Measurements from ENCODE around the gene EFHC1. TPM values are rescaled to one million over a fixed set of nuclear protein-coding genes. Genes with fewer than 3 reads are reported as not detected.

The EFHC1 gene
- total RNA-seq, 1 donor from 2014 or later = 25.6 TPM

GRCh38 chr6:52566201-52566600 is 146.1 kb downstream of the EFHC1 start:
- Histone ChIP-seq H3K9me3 (ENCODE audit: insufficient read depth, low read depth, low read length) (no peaks in the 10 kb centered on the region), H3K79me2 (ENCODE audit: insufficient read depth, low read length) (peaks cover 97% of the 10 kb centered on the region), H3K4me2 (ENCODE audit: low read length) (peak overlapping the region; percentile 21), H4K20me1 (ENCODE audit: insufficient read depth, low read length) (peaks cover 84% of the 10 kb centered on the region), H3K4me1 (ENCODE audit: insufficient read depth, low read length) (peaks cover 47% of the 10 kb centered on the region), H3K9ac (ENCODE audit: low read length) (peak overlapping the region; percentile 44), H3K27ac (ENCODE audit: low read depth, low read length) (peak overlapping the region; percentile 83), H3K36me3 (ENCODE audit: insufficient read depth, low read length) (no peaks in the 10 kb centered on the region), H2AFZ (ENCODE audit: low read depth, low read length) (no peak overlapping the region), H3K4me3 (ENCODE audit: insufficient read depth, low read depth, low read length) (no peak overlapping the region), H3K27me3 (ENCODE audit: insufficient read depth, low read length) (no peaks in the 10 kb centered on the region)
- Mint-ChIP-seq H3K9me3 (ENCODE audit: unreplicated experiment) (no peaks in the 10 kb centered on the region), H3K27me3 (ENCODE audit: low read depth, unreplicated experiment) (no peaks in the 10 kb centered on the region), H3K4me1 (ENCODE audit: low read depth, unreplicated experiment) (peaks cover 50% of the 10 kb centered on the region), H3K27ac (ENCODE audit: unreplicated experiment) (peak overlapping the region; percentile 73), H3K36me3 (ENCODE audit: low read depth, unreplicated experiment) (peaks cover 5% of the 10 kb centered on the region), H3K4me3 (ENCODE audit: unreplicated experiment) (peak overlapping the region; percentile 63)
- no peak for TF ChIP-seq EZH2 (IDR thresholded peaks at IDR 0.05; ENCODE audit: insufficient read depth, low read length)
- TF ChIP-seq, protein P1, sequence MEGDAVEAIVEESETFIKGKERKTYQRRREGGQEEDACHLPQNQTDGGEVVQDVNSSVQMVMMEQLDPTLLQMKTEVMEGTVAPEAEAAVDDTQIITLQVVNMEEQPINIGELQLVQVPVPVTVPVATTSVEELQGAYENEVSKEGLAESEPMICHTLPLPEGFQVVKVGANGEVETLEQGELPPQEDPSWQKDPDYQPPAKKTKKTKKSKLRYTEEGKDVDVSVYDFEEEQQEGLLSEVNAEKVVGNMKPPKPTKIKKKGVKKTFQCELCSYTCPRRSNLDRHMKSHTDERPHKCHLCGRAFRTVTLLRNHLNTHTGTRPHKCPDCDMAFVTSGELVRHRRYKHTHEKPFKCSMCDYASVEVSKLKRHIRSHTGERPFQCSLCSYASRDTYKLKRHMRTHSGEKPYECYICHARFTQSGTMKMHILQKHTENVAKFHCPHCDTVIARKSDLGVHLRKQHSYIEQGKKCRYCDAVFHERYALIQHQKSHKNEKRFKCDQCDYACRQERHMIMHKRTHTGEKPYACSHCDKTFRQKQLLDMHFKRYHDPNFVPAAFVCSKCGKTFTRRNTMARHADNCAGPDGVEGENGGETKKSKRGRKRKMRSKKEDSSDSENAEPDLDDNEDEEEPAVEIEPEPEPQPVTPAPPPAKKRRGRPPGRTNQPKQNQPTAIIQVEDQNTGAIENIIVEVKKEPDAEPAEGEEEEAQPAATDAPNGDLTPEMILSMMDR (IDR thresholded peaks at IDR 0.05; ENCODE audit: insufficient read depth, low read depth, low read length) = no peak
- FAIRE-seq (no peak), DNase-seq (ENCODE audit: low read depth) (no peak)

GRCh38 chr6:52566853-52567279 is 146.7 kb downstream of the EFHC1 start:
- H3K4me1 ChIP-seq (ENCODE audit: insufficient read depth, low read length) = peaks cover 53% of the 10 kb centered on the region
- Mint-ChIP-seq H3K36me3 (ENCODE audit: low read depth, unreplicated experiment) (peaks cover 7% of the 10 kb centered on the region), H3K9me3 (ENCODE audit: unreplicated experiment) (no peaks in the 10 kb centered on the region), H3K4me3 (ENCODE audit: unreplicated experiment) (peak overlapping the region; percentile 63), H3K27me3 (ENCODE audit: low read depth, unreplicated experiment) (no peaks in the 10 kb centered on the region), H3K27ac (ENCODE audit: unreplicated experiment) (peak overlapping the region; percentile 73), H3K4me1 (ENCODE audit: low read depth, unreplicated experiment) (peaks cover 53% of the 10 kb centered on the region)
- peaks cover 99% of the 10 kb centered on the region for H3K79me2 ChIP-seq (ENCODE audit: insufficient read depth, low read length)
- no peak overlapping the region for H3K4me3 ChIP-seq (ENCODE audit: insufficient read depth, low read depth, low read length)
- peak; percentile 91 for DNase-seq (ENCODE audit: low read depth)
- H3K36me3 ChIP-seq (ENCODE audit: insufficient read depth, low read length) = peaks cover 2% of the 10 kb centered on the region
- H3K9ac ChIP-seq (ENCODE audit: low read length) = peak overlapping the region; percentile 44
- no peaks in the 10 kb centered on the region for H3K9me3 ChIP-seq (ENCODE audit: insufficient read depth, low read depth, low read length)
- H3K27ac ChIP-seq (ENCODE audit: low read depth, low read length) = peak overlapping the region; percentile 83
- H3K4me2 ChIP-seq (ENCODE audit: low read length) = peak overlapping the region; percentile 21
- H4K20me1 ChIP-seq (ENCODE audit: insufficient read depth, low read length) = peaks cover 89% of the 10 kb centered on the region
- peak; percentile 37 for FAIRE-seq
- H3K27me3 ChIP-seq (ENCODE audit: insufficient read depth, low read length) = no peaks in the 10 kb centered on the region
- no peak overlapping the region for H2AFZ ChIP-seq (ENCODE audit: low read depth, low read length)
- TF ChIP-seq EZH2 (IDR thresholded peaks at IDR 0.05; ENCODE audit: insufficient read depth, low read length) = no peak
- TF ChIP-seq, protein P1 (IDR thresholded peaks at IDR 0.05; ENCODE audit: insufficient read depth, low read depth, low read length) = no peak

GRCh38 chr6:52568320-52568719 is 148.2 kb downstream of the EFHC1 start:
- Mint-ChIP-seq H3K27ac (ENCODE audit: unreplicated experiment) (no peak overlapping the region), H3K4me3 (ENCODE audit: unreplicated experiment) (no peak overlapping the region), H3K9me3 (ENCODE audit: unreplicated experiment) (no peaks in the 10 kb centered on the region), H3K4me1 (ENCODE audit: low read depth, unreplicated experiment) (peaks cover 62% of the 10 kb centered on the region), H3K36me3 (ENCODE audit: low read depth, unreplicated experiment) (peaks cover 7% of the 10 kb centered on the region), H3K27me3 (ENCODE audit: low read depth, unreplicated experiment) (no peaks in the 10 kb centered on the region)
- Histone ChIP-seq H3K79me2 (ENCODE audit: insufficient read depth, low read length) (peaks cover 99% of the 10 kb centered on the region), H3K4me3 (ENCODE audit: insufficient read depth, low read depth, low read length) (no peak overlapping the region), H3K27me3 (ENCODE audit: insufficient read depth, low read length) (no peaks in the 10 kb centered on the region), H3K36me3 (ENCODE audit: insufficient read depth, low read length) (peaks cover 6% of the 10 kb centered on the region), H3K9me3 (ENCODE audit: insufficient read depth, low read depth, low read length) (no peaks in the 10 kb centered on the region), H3K27ac (ENCODE audit: low read depth, low read length) (peak overlapping the region; percentile 83), H2AFZ (ENCODE audit: low read depth, low read length) (no peak overlapping the region), H4K20me1 (ENCODE audit: insufficient read depth, low read length) (peaks cover 88% of the 10 kb centered on the region), H3K4me1 (ENCODE audit: insufficient read depth, low read length) (peaks cover 61% of the 10 kb centered on the region), H3K4me2 (ENCODE audit: low read length) (peak overlapping the region; percentile 23), H3K9ac (ENCODE audit: low read length) (no peak overlapping the region)
- no peak for DNase-seq (ENCODE audit: low read depth)
- TF ChIP-seq, protein P1 (IDR thresholded peaks at IDR 0.05; ENCODE audit: insufficient read depth, low read depth, low read length) = no peak
- TF ChIP-seq EZH2 (IDR thresholded peaks at IDR 0.05; ENCODE audit: insufficient read depth, low read length) = no peak
- FAIRE-seq = no peak

Data from astrocyte (in vitro differentiated cells and primary cell).